ENCODE data around the gene JMJD4. TPM values are rescaled to one million over a fixed set of nuclear protein-coding genes. Genes with fewer than 3 reads are reported as not detected.

JMJD4 gene
- total and polyA plus RNA-seq, 2 experiments from 2014 or later: 11.5 to 17.7 TPM

- TF ChIP-seq EZH2 (IDR thresholded peaks at IDR 0.05; ENCODE audit: low read depth, unreplicated experiment) (no peak), ZNF114 (CRISPR knock-in tag; IDR thresholded peaks at IDR 0.05) (no peak), EZH2phosphoT487 (IDR thresholded peaks at IDR 0.05; ENCODE audit: unreplicated experiment) (no peak), CTCF (conservative IDR thresholded peaks at IDR 0.05; ENCODE audit: low read depth in 2 of 2) (no peak), JUNB (IDR thresholded peaks at IDR 0.05; ENCODE audit: unreplicated experiment) (no peak), STAT1 (IDR thresholded peaks at IDR 0.05; ENCODE audit: unreplicated experiment) (no peak), NANOG (IDR thresholded peaks at IDR 0.05; ENCODE audit: borderline replicate concordance) (no peak), ZNF331 (CRISPR knock-in tag; IDR thresholded peaks at IDR 0.05; ENCODE audit: low read depth) (no peak), POLR2AphosphoS5 (IDR thresholded peaks at IDR 0.05; ENCODE audit: low read depth) (no peak), CREB1 (CRISPR knock-in tag; IDR thresholded peaks at IDR 0.05; ENCODE audit: low read depth) (no peak)
- TF ChIP-seq, protein P1, sequence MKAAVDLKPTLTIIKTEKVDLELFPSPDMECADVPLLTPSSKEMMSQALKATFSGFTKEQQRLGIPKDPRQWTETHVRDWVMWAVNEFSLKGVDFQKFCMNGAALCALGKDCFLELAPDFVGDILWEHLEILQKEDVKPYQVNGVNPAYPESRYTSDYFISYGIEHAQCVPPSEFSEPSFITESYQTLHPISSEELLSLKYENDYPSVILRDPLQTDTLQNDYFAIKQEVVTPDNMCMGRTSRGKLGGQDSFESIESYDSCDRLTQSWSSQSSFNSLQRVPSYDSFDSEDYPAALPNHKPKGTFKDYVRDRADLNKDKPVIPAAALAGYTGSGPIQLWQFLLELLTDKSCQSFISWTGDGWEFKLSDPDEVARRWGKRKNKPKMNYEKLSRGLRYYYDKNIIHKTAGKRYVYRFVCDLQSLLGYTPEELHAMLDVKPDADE (IDR thresholded peaks at IDR 0.05): no peak
- TF ChIP-seq, protein P2, sequence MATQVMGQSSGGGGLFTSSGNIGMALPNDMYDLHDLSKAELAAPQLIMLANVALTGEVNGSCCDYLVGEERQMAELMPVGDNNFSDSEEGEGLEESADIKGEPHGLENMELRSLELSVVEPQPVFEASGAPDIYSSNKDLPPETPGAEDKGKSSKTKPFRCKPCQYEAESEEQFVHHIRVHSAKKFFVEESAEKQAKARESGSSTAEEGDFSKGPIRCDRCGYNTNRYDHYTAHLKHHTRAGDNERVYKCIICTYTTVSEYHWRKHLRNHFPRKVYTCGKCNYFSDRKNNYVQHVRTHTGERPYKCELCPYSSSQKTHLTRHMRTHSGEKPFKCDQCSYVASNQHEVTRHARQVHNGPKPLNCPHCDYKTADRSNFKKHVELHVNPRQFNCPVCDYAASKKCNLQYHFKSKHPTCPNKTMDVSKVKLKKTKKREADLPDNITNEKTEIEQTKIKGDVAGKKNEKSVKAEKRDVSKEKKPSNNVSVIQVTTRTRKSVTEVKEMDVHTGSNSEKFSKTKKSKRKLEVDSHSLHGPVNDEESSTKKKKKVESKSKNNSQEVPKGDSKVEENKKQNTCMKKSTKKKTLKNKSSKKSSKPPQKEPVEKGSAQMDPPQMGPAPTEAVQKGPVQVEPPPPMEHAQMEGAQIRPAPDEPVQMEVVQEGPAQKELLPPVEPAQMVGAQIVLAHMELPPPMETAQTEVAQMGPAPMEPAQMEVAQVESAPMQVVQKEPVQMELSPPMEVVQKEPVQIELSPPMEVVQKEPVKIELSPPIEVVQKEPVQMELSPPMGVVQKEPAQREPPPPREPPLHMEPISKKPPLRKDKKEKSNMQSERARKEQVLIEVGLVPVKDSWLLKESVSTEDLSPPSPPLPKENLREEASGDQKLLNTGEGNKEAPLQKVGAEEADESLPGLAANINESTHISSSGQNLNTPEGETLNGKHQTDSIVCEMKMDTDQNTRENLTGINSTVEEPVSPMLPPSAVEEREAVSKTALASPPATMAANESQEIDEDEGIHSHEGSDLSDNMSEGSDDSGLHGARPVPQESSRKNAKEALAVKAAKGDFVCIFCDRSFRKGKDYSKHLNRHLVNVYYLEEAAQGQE (IDR thresholded peaks at IDR 0.05; ENCODE audit: unreplicated experiment): no peak
- TF ChIP-seq, protein P3, sequence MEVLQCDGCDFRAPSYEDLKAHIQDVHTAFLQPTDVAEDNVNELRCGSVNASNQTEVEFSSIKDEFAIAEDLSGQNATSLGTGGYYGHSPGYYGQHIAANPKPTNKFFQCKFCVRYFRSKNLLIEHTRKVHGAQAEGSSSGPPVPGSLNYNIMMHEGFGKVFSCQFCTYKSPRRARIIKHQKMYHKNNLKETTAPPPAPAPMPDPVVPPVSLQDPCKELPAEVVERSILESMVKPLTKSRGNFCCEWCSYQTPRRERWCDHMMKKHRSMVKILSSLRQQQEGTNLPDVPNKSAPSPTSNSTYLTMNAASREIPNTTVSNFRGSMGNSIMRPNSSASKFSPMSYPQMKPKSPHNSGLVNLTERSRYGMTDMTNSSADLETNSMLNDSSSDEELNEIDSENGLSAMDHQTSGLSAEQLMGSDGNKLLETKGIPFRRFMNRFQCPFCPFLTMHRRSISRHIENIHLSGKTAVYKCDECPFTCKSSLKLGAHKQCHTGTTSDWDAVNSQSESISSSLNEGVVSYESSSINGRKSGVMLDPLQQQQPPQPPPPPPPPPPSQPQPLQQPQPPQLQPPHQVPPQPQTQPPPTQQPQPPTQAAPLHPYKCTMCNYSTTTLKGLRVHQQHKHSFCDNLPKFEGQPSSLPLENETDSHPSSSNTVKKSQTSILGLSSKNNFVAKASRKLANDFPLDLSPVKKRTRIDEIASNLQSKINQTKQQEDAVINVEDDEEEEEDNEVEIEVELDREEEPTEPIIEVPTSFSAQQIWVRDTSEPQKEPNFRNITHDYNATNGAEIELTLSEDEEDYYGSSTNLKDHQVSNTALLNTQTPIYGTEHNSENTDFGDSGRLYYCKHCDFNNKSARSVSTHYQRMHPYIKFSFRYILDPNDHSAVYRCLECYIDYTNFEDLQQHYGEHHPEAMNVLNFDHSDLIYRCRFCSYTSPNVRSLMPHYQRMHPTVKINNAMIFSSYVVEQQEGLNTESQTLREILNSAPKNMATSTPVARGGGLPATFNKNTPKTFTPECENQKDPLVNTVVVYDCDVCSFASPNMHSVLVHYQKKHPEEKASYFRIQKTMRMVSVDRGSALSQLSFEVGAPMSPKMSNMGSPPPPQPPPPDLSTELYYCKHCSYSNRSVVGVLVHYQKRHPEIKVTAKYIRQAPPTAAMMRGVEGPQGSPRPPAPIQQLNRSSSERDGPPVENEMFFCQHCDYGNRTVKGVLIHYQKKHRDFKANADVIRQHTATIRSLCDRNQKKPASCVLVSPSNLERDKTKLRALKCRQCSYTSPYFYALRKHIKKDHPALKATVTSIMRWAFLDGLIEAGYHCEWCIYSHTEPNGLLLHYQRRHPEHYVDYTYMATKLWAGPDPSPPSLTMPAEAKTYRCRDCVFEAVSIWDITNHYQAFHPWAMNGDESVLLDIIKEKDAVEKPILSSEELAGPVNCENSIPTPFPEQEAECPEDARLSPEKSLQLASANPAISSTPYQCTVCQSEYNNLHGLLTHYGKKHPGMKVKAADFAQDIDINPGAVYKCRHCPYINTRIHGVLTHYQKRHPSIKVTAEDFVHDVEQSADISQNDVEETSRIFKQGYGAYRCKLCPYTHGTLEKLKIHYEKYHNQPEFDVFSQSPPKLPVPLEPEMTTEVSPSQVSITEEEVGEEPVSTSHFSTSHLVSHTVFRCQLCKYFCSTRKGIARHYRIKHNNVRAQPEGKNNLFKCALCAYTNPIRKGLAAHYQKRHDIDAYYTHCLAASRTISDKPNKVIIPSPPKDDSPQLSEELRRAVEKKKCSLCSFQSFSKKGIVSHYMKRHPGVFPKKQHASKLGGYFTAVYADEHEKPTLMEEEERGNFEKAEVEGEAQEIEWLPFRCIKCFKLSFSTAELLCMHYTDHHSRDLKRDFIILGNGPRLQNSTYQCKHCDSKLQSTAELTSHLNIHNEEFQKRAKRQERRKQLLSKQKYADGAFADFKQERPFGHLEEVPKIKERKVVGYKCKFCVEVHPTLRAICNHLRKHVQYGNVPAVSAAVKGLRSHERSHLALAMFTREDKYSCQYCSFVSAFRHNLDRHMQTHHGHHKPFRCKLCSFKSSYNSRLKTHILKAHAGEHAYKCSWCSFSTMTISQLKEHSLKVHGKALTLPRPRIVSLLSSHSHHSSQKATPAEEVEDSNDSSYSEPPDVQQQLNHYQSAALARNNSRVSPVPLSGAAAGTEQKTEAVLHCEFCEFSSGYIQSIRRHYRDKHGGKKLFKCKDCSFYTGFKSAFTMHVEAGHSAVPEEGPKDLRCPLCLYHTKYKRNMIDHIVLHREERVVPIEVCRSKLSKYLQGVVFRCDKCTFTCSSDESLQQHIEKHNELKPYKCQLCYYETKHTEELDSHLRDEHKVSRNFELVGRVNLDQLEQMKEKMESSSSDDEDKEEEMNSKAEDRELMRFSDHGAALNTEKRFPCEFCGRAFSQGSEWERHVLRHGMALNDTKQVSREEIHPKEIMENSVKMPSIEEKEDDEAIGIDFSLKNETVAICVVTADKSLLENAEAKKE (CRISPR knock-in tag; IDR thresholded peaks at IDR 0.05): no peak
- Histone ChIP-seq H2AFZ (no peak overlapping the region), H3K4me1 (ENCODE audit: insufficient read depth) (peaks cover 3% of the 10 kb centered on the region; the same call in 1 of the 2 replicates), H3K27me3 (ENCODE audit: insufficient read depth) (no peaks in the 10 kb centered on the region), H3K27ac (ENCODE audit: low read depth) (no peak overlapping the region), H3K79me2 (replicated peaks; ENCODE audit: insufficient read depth) (peaks cover 82% of the 10 kb centered on the region), H3K9me2 (ENCODE audit: insufficient read depth) (no peaks in the 10 kb centered on the region), H4K20me1 (replicated peaks; ENCODE audit: insufficient read depth) (peaks cover 17% of the 10 kb centered on the region), H3K4me2 (no peak overlapping the region), H3K4me3 (no peak overlapping the region), H3K36me3 (ENCODE audit: insufficient read depth) (no peaks in the 10 kb centered on the region), H3F3A (replicated peaks; ENCODE audit: low read depth) (no peaks in the 10 kb centered on the region)
- DNase-seq (ENCODE audit: low spot score): no peak
- H3K4me1 Mint-ChIP-seq: peaks cover 18% of the 10 kb centered on the region; the same call in 2 of the 3 replicates
- no peak overlapping the region for H3K27ac Mint-ChIP-seq
- ATAC-seq: no peak
- H3K4me3 Mint-ChIP-seq: no peak overlapping the region
- peaks cover 11% of the 10 kb centered on the region; the same call in 2 of the 3 replicates for H3K36me3 Mint-ChIP-seq (ENCODE audit: low read depth)
- no peaks in the 10 kb centered on the region; the same call in 2 of the 3 replicates for H3K9me3 Mint-ChIP-seq
- H3K27me3 Mint-ChIP-seq (ENCODE audit: insufficient read depth, low read depth, poor library complexity): peaks cover 14% of the 10 kb centered on the region
Observed at GRCh38 chr1:227738820-227739219, 3.7 kb upstream of the JMJD4 start.

All from GM23338 (cell line).